KG1 (cell line): Measurements from ENCODE around the gene MVK.

Experiments
- DNase-seq: peaks from one replicate; lab custom pipeline; 2025; lab: John Stamatoyannopoulos, UW

MVK gene

DNA sequence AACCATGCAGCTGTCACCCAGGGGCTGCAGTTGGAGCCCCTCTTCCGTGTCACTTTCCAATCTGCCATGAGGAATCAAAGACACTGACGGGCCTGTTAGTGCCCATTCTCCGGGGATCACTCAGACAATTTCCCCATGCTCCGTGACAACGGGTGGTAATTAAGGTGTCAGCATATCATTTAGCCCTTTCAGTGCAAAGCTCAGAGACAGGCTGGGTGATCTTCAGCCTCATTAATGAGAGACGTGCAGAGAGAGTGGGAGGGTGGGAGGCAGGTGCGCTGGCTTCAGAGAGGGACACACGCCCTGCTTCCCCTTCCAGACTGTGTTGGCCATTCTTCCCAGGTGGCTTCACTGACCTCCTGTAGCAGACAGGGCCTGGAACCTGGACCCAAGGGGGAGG lies 58.7 kb downstream of the MVK start:
- no peak for DNase-seq

- DNase-seq = no peak
Measured at GRCh38 chr12:109635717-109636116, 62.1 kb downstream of the MVK start.

DNA sequence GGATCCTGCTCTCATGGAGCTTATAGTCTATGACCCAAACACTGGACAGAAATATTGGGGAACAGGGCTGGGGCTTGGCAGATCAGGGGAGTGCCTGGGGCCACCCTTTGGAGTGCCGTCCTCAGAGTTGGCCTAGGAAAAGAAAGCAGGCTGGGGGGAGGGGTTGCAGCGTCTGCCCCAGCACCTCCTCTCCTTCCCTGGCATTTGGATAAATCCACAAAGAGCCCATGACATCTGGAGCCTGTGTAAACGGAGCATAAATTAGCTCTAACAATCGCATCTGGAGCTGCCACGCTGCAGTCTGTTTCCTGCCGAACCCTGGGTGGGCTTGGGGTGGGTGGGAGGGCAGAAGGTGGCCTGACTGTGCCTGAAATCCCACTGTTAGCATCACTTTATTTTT lies 63.8 kb downstream of the MVK start:
- DNase-seq = no peak

GRCh38 chr12:109637996-109638395 lies 64.4 kb downstream of the MVK start:
- DNase-seq = no peak

DNA sequence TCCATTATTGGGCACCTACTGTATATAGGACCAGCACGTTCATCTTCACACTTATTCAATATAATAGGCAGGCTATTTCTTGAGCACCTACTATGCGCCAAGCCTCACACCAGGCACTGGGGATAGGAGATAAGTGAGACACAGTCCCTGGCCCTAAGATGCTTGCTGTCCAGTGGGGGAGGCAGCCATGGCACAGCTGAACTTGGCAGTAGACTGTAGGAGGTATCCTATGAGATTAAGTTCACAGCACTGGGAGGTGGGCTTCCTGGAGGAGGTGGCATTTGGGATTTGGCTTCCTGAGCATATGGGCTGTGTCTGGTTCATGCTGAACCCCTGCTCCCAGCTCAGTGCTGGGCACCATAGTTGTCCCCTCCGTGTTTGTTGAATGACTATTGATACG lies 65.1 kb downstream of the MVK start:
- no peak for DNase-seq

GRCh38 chr12:109639151-109639872 lies 65.7 kb downstream of the MVK start:
- no peak for DNase-seq

DNA sequence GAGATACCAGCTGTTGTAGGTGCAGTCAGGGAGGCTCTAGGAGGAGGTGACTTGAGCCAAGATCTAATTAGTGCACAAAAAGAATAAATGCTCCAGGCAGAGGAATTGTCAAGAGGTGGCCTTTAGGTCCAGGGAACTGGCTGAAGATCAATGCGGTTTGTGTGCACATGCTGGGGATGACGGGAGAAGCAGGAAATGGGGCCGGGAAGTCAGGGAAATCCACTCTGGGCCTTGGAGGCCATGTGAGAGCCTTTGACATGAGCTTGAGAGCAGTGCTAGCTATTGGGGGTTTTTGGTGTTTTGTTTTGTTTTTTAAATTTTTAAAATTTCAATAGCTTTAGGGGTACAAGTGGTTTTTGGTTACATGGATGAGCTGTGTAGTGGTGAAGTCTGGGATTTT lies 67.4 kb downstream of the MVK start:
- no peak for DNase-seq

- no peak for DNase-seq
Measured at GRCh38 chr12:109641422-109641821, 67.8 kb downstream of the MVK start.

GRCh38 chr12:109642506-109643132 lies 69.0 kb downstream of the MVK start:
- no peak for DNase-seq

- DNase-seq = no peak
Measured at GRCh38 chr12:109645194-109645593, 71.6 kb downstream of the MVK start.

DNA sequence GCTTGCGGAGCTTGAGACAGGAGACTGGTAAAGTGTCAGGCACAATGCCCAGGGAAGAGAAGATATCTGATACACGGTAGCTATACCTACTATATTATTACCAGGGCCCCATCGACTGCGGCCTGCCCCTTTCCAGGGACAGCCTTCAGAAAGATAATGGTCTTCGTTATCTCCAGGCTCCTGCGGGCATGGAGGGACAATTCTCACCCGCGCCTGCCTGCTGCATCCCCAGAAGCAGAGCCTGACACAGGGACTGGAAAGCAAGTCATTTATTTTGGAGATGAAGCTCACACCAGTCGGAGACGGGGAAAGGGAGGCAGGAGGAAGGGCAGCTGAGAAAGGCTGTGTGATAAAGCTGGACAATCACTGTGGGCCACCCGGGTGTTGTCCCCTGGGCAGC lies 72.1 kb downstream of the MVK start:
- DNase-seq = no peak
